ENCODE measurements around the gene PUDP.
"Not testable (repeated sequence)": the region's sequence is repeated elsewhere in the genome, so short reads cannot be mapped to it uniquely, and the experiment has no call there.

PUDP gene

DNA sequence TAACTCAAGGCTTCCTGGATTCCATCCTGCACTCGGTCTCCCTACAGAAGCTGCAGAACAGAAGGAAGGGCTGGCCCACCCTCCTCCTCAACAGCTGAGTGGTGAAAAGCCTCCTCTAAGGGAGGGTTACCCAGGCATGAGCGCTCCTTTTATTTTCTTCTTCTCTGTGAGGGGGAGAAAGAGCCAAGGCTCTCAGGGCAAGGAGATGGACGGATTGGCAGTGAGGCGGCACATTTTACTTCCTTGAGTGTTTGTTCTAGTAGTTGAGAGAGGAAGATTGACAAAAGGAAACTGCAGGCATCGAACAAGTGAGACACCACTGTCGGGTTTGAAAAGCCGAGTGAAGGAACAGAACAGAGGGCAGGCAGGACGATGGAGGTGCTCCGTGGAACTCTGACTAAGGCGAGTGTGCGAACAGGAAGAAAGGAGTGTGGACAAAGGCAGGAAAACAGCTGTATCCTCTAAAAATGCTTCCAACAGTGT lies 38.9 kb downstream of the PUDP start:
- peak; percentile 15 for DNase-seq

DNA sequence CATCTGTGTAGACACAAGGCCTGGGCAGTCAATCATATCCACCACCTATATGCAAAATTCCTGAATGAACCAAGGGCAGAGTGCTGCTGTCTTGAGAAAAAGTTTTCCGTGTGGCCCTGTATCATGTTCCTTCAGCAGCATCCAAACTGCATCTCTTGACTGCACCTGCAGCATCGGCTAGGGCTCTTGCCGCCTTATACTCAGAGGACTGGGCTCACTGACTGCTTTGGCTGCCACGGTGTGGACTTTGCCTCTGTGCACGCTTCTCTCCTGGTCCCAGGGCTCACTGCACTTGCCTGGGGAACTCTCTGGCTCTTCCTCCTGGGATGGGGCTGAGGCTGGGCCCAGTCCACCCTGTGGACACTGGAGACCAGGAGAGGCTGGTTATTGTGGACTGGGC lies 39.9 kb downstream of the PUDP start:
- no peak for DNase-seq

DNA sequence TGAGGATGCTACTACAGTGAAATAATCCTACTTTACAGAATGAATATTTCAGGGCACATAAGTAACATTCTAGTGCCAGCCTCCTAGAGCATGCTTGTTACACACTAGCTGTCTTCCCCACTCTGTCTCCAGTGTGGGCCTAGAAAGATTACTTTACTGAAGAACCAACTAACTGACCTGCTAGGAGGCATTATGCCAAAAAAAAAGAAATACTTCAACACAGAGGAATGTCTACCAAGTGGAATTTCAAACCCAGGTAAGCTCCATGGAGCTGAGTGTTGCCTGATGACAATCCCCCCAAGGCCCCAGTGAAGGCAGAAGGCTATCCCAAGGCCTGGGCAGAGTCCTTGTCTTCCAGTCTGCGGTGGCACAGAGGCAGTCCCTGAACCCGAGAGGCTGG lies 41.3 kb downstream of the PUDP start:
- no peak for DNase-seq

DNA sequence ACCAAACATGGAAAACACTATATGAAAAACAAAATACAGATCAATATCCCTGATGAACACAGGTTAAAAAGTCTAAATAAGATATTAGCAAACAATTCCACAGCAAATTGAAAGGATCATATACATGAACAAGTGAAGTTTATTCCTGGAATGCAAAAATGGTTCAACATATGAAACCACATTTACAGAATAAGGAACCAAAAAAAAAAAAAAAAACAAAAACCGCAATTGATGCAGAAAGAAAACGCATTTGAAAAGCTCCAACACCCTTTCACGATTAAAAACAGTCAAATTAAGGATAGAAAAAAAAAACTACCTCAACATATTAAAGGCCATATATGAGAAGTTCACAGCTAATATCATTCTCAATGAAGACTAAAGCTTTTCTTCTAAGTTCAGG lies 45.8 kb downstream of the PUDP start:
- DNase-seq = no peak

DNA sequence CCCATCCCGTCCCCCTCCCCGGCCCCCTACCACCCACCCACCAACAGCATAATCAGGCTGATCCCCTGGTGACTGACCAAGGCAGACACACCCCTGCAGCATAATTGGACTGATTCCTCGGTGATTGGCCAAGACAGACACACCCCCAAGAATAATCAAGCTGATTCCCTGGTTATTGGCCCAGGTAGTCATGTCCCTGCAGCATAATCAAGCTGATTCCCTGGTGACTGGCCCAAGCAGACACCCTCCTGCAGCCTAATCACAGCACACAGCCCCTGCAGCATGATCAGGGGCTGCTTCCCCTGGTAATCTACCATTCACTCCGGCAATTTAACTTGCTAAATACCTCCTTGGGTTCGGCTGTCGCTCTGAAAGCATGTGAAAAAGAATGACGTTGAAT lies 47.9 kb downstream of the PUDP start:
- no peak for DNase-seq

DNA sequence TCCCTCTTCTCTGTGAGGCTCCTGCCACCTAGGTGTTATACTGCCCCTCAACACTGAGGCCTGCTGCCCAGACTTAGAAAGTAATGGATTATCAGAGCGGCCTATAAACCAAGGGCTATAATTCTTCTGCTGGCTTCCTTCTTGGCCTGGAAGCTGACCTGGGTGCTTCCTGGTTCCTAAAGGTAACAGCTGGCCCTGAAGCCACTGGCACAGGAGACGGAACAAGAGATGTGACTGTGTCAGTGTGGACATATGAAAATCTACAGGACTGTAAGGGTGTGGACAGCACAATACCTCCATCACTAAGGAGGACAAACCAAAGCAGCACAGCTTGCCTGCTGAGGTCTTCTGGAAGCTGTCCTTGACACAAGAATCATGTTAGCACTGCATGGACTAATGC lies 52.3 kb downstream of the PUDP start:
- not testable (repeated sequence) for DNase-seq

DNA sequence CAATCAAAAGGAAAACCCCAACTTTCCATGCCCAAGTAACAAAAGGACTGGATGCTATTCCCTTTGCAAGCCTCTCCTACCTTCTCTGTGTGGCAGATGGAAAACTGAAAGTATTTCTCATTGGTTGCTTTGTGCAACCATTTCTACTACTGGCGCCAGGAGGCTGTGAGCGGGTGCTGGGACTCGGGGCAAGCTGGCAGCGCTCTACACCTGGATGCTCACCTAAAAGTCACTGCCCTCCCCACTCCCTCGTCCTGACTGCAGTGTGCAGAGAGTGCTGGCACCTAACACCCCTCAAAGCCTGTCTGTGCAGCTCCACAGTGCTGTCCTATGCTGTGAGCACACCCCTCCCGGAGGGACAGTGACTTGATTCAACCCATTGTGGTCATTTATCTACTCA lies 54.6 kb downstream of the PUDP start:
- DNase-seq = no peak

DNA sequence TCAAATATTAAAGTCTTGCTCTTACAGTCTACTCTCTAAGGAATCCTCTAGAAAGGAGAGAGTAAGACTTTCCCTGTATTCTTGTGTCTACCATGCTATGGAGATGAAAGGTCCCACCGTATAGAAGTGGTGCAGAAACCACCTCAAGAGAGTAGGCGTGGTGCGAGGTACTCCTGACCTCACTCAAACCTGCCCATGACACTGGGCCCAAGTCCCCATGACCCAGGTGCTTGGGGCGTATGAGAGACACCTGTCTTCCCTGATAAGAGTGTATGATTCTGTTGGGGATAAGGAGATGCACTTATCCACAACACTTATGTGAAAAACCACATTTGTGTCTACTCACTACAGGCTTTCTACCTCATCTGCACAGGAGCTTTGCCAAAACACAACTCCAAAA lies 55.4 kb downstream of the PUDP start:
- no peak for DNase-seq

DNA sequence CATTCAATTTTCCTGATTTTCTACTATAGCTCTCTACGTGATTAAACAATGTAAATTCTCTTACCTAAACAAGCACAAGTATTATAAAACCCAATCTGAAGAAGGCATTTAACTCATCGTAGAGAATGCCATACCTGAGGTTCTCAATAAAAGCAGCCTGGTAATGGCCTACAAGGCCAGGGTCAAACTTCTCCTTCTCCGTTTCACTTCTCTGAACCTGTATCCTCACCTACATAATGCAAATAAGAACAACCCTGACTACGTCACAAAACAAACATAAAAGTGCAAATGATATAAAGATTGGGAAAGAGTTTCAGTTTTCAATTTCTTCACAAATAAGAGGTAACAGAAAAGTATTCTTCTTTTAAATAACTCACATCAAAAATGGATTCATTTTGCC lies 56.0 kb downstream of the PUDP start:
- no peak for DNase-seq

DNA sequence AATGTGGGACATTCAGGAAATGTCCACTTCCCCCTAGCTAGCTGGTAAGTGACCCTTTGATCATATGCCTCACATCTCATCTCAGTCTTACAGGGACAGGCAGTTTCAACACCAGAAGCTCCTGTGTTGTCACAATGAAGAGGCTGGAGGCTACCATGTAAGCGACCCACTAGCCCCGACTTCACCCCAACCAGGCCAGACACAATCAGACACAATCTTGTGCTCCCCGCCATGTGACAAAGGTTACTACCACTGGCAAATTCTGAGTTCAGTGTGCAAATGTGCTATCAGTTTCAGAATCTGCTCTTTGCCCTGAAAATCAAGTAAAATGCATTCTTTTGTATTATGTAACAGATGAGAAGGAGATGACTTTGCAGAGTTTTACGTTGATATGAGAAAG lies 57.3 kb downstream of the PUDP start:
- DNase-seq = no peak

DNA sequence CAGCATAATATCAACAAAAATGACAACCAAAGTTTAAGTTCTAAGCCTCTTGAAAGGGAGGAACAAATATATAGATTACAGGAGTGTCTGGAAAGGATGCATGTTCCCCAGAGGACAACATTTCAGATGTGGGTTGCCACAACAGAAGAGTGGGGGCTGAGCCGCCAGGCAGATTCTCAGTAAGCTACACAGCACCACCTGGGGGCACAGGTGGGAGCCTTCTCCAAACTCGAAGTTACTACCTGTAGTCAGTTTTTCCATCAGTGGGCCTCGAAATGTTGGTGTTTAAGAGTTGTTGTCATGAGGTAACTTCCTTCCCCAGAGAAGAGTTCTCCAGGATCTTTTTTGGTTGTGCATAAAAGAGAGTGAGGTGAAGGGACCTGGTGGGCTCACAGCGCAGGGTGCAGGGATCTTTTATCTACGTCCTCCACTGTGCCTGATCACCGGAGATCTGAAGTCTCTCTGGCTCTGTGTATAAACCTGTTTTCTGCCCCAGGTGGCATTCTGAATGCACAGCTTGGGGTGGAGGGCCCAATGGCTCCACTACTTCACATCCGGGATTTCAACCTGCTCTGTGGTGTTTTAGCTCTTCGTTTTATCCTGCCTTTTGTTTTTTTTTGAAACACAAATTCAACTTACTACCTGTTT lies 58.9 kb downstream of the PUDP start:
- DNase-seq = no peak

DNA sequence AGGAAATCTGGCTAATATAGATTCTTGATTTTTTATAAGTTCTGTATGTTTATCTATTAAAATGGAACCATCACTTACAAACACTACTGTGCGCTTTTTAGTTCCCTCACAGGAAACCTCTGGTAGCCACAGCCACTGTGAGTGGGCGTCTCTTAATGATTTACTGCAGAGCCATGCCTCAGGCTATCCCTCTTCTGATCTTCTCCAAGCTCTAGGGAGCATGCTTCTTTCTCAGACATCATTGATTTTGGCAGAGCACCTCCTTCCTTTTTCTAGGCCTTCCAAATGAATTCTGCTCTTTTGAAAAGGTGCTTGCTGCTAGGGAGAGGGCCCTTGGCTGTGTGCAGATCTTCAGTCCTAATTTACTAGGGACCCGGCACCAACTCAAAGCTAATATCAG lies 61.6 kb downstream of the PUDP start:
- DNase-seq = no peak

DNA sequence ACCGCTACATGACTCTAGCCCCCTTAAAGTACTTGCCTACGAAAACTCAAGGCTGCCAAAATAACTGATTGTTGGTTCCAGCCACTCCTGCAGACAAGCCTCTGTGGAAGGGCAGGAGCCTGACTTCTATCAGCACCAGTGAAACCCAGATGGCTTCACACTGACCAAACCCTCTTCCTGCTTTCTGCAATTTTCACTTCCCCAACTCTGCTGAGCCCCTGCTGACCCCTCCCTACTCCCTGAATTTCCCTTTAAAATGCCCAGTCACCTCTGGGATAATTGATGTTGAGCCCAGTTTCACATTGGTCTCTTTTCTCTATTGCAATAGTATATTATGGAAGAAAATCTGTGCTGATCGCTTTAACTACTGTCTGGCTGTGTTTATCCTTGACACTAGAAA lies 62.1 kb downstream of the PUDP start:
- no peak for DNase-seq

DNA sequence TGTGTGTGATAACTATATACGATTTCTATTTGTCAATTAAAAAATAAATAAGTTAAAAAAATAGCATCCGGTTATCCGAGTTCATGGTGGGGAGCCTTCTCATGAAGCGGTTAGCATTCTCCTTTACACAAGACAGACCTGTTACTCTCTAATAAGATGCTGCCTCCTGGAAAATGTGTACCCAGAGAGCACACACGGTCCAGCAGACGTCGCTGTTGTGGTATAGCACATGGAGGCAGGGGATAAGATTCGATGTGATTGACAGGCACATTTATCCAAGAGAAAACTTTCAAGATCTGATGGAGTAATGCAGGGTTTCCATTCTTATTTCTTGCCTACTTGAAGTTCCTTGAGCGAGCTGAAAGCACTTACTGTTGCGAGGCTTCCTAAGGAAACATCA lies 63.1 kb downstream of the PUDP start:
- DNase-seq = no peak

DNA sequence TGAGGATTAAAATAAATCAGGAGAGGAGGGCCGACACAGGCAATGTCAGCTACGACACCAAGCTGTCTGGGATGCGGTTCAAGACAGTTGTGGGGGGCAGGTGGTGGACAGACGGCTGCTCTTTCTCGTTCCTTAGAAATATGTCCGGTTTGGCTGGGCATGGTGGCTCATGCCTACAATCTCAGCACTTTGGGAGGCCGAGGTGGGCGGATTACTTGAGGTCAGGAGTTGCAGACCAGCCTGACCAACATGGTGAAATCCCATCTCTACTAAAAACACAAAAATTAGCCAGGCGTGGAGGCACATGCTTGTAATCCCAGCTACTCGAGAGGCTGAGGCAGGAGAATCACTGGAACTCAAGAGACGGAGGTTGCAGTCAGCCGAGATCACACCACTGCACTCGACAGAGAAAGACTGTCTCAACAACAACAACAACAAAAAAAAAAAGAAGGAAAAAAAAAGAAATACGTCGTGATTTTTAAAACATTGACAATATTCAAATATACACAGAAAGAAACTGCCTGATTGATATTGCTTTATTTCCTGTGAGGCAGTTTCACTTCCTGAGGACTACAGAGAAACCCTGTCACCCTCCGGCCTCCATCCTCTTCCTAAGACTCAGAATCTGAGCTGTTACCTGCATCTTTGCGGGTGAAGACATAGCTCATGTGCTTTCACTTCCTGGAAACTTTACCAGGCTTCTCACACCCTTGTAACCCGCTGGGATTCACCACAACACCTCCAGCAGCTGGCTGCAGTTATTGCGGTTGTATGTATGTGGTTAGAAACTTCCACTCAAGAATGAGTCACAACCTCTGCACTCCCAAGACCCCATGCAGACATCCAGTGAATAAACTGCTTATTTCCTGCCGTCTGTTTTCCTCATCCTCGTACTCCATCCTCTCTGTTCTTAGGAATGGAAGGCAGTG lies 64.2 kb downstream of the PUDP start:
- DNase-seq = peak; percentile 93

DNA sequence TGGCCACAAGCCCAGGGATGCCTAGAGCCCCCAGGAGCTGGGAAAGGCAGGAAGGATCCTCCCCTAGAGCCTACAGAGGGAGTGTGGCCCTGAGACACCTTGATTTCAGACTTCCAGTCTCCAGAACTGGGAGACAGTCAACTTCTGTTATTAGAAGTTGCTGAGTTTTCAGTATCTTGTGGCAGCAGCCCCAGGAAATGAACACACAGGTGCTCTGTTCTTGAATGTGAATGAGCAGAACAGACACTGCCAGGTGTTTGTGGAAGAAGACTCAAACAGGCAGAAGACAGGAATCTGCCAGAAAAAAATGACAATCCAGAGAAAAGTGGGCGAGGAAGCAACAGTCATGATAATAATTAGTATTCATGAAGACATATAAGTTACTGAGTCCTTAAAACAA lies 64.9 kb downstream of the PUDP start:
- DNase-seq = no peak

DNA sequence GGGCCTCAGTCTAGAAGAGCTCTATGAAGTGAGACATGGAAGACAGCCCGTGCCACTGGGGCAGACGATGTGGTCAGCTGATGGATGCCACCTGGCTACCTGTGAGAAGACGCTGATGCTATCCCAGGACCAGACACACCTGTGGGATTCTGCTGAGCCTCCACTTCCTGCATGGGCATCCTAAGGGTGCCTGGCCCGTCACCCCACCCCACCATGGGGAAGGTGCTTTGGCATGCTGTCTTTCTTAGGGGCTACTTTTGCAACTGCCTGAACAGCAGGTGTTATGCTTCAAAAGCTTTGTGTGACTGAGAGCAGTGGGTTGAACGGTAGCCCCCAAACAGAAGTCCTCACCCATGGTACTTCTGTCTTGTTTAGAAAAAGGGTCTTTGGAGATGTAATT lies 65.4 kb downstream of the PUDP start:
- DNase-seq = no peak

DNA sequence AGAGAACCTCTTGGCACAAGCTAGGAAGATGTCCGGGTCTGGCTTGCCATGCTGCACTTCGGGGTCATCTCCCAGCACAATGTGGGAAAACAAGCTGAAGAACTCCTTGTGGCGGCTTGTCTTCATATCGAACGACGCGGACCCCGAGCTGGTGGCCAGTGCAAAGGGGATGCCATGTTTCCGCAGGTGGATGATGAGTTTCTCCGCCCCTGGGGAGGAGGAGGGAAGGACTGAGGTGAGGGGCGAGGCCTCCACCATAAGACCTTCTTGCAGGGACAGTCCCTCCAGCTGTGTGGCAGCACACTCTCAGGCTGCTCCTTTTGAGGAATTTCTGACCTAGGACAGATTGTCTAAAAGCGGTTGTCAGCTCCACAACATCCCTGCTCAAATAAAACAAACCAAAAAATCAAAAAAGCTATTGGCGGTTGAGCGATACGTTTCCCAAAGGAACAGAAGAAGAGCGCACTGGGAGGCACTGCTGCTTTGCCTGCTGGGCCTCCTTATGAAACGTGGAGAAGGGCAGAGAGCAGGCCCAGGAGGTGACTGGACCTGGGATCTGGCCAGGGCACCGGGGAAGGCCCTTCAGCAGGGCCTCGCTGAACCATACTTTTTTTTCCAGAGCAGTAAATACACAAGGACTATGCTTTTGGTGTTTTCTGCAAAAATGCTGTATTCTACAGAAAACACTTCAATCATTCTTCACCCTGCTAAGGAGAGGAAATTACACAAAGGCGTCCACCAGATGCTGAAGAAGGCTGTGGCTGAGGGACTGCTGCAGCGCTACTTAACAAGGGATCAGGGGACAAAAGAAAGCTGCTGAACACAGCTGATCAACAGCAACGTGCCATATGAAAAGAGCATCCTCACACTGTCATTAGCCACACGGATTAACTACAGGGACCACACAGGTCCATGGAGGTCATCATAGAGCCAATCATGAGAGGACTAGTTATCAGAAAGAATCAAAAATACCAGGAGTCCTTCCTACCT lies 70.4 kb downstream of the PUDP start:
- DNase-seq = no peak

DNA sequence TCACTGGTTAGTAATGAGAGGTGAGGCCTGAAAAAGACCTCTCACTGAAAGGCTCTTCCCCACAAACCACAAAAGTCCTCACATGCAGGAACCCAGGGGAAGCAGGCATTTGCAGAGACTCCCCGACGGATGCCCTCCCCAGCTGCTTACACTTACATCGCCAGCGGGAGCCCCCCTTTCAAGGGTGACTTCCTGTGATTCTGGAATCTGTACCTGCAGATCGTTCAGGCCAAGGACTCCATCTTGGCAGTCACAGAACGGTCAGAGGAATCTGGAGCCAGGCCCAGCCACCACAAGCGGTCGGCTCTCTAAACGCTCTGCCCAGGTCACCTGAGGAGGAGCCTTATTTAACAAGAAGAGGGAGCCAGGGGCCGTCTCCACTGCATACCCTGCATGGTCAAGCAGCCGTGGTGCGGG lies 71.7 kb downstream of the PUDP start:
- no peak for DNase-seq

DNA sequence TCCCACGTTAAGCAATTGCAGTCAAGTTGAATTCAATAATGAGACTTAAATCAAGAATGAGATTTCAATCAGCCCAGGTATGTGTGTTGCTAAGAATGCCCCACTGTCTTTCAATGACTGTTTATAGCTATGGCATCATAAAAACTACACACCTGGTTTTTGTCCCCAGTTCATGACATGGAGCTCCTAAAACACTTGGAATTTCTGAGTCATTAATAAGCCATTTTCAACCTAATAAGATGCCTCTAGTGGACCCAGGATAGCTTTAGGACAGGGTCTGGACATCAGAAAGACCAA lies 73.1 kb downstream of the PUDP start:
- no peak for DNase-seq

DNA sequence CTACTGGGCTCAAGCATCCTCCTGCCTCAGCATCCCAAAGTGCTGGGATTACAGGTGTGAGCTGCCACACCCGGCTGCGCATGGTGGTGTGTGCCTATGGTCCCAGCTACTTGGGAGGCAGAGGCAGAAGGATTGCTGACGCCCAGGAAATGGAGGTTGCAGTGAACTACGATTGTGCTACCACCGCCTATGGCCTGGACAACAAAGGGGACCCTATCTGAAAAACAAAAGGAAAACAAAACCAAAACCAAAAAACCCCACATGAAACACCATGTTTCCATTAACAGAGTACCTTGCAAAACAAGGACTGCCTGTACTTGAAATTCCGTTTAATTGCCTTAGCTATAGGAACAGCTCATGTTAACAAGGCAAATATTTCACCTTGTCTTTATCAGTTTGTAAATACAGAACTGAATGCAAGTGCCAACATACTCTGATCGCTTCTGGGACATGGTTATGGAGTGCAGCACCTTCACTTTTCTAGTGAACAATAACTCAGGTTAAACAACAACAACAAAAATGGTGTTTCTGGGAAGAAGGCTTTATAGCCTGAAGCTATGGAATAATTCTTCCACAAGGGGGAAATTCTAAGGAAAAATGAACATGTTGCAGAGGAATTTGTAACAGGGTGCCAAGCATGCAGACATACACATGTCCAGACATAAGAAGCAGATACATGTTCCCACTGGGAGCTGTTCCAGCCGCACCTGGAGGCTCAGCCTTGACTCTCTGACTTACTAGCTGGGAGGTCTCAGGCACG lies 73.6 kb downstream of the PUDP start:
- no peak for DNase-seq

DNA sequence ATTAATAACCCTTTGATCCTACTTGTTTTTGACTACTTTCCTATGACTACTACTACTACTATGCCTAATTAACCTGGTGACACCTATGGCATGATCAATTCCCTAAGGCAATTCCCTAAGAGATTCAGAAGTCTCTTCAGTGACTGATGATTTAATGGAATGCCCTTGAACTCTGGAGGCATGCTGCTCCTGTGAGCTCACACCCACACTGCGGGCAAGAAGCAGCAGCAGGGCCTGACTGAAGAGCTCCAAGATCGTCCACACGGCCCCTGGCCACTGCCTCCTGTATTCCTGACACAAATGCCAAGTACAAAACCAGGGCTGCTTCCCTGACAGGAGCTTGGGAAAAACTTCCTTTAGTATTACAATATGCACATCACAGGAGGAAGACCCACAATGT lies 74.6 kb downstream of the PUDP start:
- no peak for DNase-seq
